Activated CD4-positive, alpha-beta memory T cell treated with anti-CD3 and anti-CD28 coated beads, Interleukin-2, amount 10 ng/mL, durations not matched to agents 7 days and 5 days (primary cell): Measurements from ENCODE around the gene HCN2. TPM values are rescaled to one million over a fixed set of nuclear protein-coding genes. Genes with fewer than 3 reads are reported as not detected.

Experiments used
- CTCF ChIA-PET: fragments of 350-600 bp; sonication (Branson Sonifier 250); formaldehyde crosslinking; loops from one replicate; lab custom pipeline; 2021; ENCODE audit warnings: antibody characterized with exemption, inconsistent platforms; lab: Charles Lee
- POLR2A ChIA-PET: fragments of 350-600 bp; sonication (Branson Sonifier 250); formaldehyde crosslinking; loops from one replicate; lab custom pipeline; 2021; ENCODE audit warnings: antibody characterized with exemption; lab: Charles Lee
- DNase-seq: peaks from one replicate; pipeline ENCODE4 v3.0.0-alpha.2; 2020
- H3K27ac Mint-ChIP-seq: one replicate; pipeline ENCODE4 v1.8.0; 2021; ENCODE audit warnings: mild to moderate bottlenecking, mixed read lengths
- H3K27me3 Mint-ChIP-seq: one replicate; pipeline ENCODE4 v1.8.0; 2021; ENCODE audit warnings: mixed read lengths
- H3K36me3 Mint-ChIP-seq: one replicate; pipeline ENCODE4 v1.8.0; 2021; ENCODE audit warnings: low read depth, mixed read lengths
- H3K4me1 Mint-ChIP-seq: one replicate; pipeline ENCODE4 v1.8.0; 2021; ENCODE audit warnings: mixed read lengths
- H3K4me3 Mint-ChIP-seq: one replicate; pipeline ENCODE4 v1.8.0; 2021; ENCODE audit warnings: mild to moderate bottlenecking, mixed read lengths
- H3K9me3 Mint-ChIP-seq: one replicate; pipeline ENCODE4 v1.8.0; 2021; ENCODE audit warnings: mixed read lengths
- total RNA-seq, 2 experiments: library from RNA; stranded (reverse); gene quantifications; one replicate each; pipeline ENCODE4 v1.2.3, GENCODE V29; 2021

Gene HCN2
- total RNA-seq, 2 experiments from 2014 or later: 3.1 to 3.5 TPM

- ChIA-PET POLR2A (no interaction called here), CTCF (interaction anchor here (1.0 kb wide), 1 partner anchor 47 kb away, joined by 3 read pairs; no protein-coding TSS in a partner anchor)
- no peak for DNase-seq
- H3K27ac Mint-ChIP-seq: no peak overlapping the region
- H3K4me1 Mint-ChIP-seq: peaks cover 2% of the 10 kb centered on the region
- no peaks in the 10 kb centered on the region for H3K9me3 Mint-ChIP-seq
- no peak overlapping the region for H3K4me3 Mint-ChIP-seq
- H3K27me3 Mint-ChIP-seq: no peaks in the 10 kb centered on the region
- no peaks in the 10 kb centered on the region for H3K36me3 Mint-ChIP-seq
Measured at GRCh38 chr19:556611-557382, 32.9 kb upstream of the HCN2 start.

DNA sequence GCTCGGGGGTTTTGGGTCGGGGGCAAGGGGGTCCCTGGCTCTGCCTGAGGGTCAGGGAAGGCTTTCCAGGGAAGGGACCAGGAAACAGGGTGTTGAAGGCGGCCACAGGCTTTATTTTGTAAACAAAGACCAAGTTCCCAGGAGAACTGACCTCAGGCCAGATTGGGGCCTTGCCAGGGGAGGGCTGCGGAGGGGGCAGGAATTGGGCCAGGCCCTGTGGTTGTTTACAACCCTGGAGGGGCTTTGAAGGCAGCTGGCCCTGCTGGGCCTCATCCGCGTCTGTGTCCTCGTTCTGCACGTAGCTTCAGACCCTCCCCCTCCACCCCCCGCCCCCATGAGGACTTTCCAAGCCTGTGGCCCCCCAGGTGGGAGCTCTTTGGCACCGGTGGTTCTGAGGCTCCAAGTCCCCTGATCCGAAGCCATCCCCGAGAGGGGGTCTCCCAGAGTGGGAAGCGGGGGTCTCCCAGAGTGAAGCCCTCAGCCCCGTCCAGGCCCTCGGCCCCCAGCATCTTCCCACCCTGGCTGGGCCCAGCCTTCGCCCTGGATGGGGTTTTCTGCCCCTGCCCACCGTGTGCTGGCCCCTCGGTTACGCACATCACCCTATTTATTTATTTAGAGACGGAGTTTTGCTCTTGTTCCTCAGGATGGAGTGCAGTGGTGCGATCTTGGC lies 30.8 kb upstream of the HCN2 start:
- ChIA-PET CTCF (no interaction called here), POLR2A (no interaction called here)
- Mint-ChIP-seq H3K4me1 (peaks cover 2% of the 10 kb centered on the region), H3K9me3 (no peaks in the 10 kb centered on the region), H3K27me3 (no peaks in the 10 kb centered on the region), H3K27ac (no peak overlapping the region), H3K36me3 (no peaks in the 10 kb centered on the region), H3K4me3 (no peak overlapping the region)
- DNase-seq: no peak

DNA sequence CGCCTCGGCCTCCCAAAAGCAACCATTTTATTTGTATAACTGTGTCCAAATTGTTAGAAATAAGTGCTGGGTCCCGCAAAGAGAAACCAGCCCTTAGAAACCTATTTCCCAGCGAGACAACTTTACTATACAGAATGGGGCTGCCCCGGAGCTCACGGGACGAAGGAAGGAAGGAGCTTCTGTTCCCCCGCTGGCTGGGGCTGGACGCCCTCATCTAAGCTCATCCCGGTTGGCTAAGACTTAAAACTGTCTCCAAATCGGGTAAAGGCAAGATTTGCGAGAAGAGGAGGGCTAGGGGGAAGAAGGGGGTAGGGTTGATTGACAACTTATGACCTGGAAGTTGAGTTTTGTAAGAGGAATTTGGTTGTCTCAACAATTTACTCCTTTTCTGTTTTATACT lies 29.6 kb upstream of the HCN2 start:
- ChIA-PET CTCF (no interaction called here), POLR2A (no interaction called here)
- H3K9me3 Mint-ChIP-seq: no peaks in the 10 kb centered on the region
- H3K36me3 Mint-ChIP-seq: no peaks in the 10 kb centered on the region
- DNase-seq: no peak
- H3K27ac Mint-ChIP-seq: no peak overlapping the region
- H3K4me3 Mint-ChIP-seq: no peak overlapping the region
- H3K4me1 Mint-ChIP-seq: peaks cover 2% of the 10 kb centered on the region
- H3K27me3 Mint-ChIP-seq: no peaks in the 10 kb centered on the region

- ChIA-PET POLR2A (interaction anchor here (1.0 kb wide), 1 partner anchor 11 kb away, joined by 4 read pairs; no protein-coding TSS in a partner anchor), CTCF (interaction anchor here (0.6 to 0.9 kb wide), 2 partner anchors 33 to 522 kb away, joined by 3 read pairs; no protein-coding TSS in a partner anchor)
- Mint-ChIP-seq H3K9me3 (no peaks in the 10 kb centered on the region), H3K4me1 (peaks cover 12% of the 10 kb centered on the region), H3K27me3 (no peaks in the 10 kb centered on the region), H3K27ac (no peak overlapping the region), H3K36me3 (no peaks in the 10 kb centered on the region), H3K4me3 (no peak overlapping the region)
- DNase-seq: no peak
Measured at GRCh38 chr19:566403-566802, 23.3 kb upstream of the HCN2 start.

DNA sequence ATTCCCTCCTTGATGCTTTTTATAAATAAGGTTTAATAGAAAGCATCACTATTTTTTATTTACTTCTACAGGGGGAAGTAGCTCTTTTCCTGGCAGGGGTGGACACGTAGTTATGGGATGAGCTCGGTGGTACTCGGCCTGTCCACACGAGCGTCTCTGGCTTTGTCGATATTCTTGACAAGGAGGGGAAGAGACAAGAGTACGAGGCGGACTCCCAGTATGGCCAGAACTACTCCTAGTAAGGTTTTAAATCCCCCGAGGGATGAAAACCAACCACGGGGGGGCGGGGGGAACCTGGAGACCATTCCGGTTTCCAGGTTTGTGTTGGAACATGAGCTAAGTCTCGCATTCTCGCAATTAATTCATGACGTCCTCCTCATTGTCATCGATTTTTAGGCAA lies 22.8 kb upstream of the HCN2 start:
- no peak for DNase-seq
- Mint-ChIP-seq H3K27me3 (no peaks in the 10 kb centered on the region), H3K27ac (no peak overlapping the region), H3K4me3 (no peak overlapping the region), H3K9me3 (no peaks in the 10 kb centered on the region), H3K36me3 (no peaks in the 10 kb centered on the region), H3K4me1 (peaks cover 12% of the 10 kb centered on the region)
- ChIA-PET POLR2A (interaction anchor here (1.0 kb wide), 1 partner anchor 10 kb away, joined by 4 read pairs; no protein-coding TSS in a partner anchor), CTCF (interaction anchor here (0.9 kb wide), 1 partner anchor 34 kb away, joined by 3 read pairs; no protein-coding TSS in a partner anchor)

- H3K4me3 Mint-ChIP-seq: no peak overlapping the region
- ChIA-PET CTCF (no interaction called here), POLR2A (no interaction called here)
- no peaks in the 10 kb centered on the region for H3K36me3 Mint-ChIP-seq
- DNase-seq: no peak
- no peak overlapping the region for H3K27ac Mint-ChIP-seq
- no peaks in the 10 kb centered on the region for H3K9me3 Mint-ChIP-seq
- no peaks in the 10 kb centered on the region for H3K27me3 Mint-ChIP-seq
- H3K4me1 Mint-ChIP-seq: peaks cover 15% of the 10 kb centered on the region
Measured at GRCh38 chr19:567296-567900, 22.3 kb upstream of the HCN2 start.

GRCh38 chr19:570251-570686 lies 19.4 kb upstream of the HCN2 start:
- no peaks in the 10 kb centered on the region for H3K9me3 Mint-ChIP-seq
- no peaks in the 10 kb centered on the region for H3K36me3 Mint-ChIP-seq
- peak overlapping the region; percentile 77 for H3K27ac Mint-ChIP-seq
- H3K4me3 Mint-ChIP-seq: peak overlapping the region; percentile 61
- DNase-seq: no peak
- CTCF ChIA-PET: interaction anchor here (0.8 to 2.3 kb wide), 2 partner anchors 59 to 293 kb away, joined by 3 to 7 read pairs; no protein-coding TSS in a partner anchor
- H3K27me3 Mint-ChIP-seq: no peaks in the 10 kb centered on the region
- POLR2A ChIA-PET: interaction anchor here (1.4 kb wide), 1 partner anchor 38 kb away, joined by 6 read pairs; the partner anchor contains the start of gene CDC34
- H3K4me1 Mint-ChIP-seq: peaks cover 33% of the 10 kb centered on the region

DNA sequence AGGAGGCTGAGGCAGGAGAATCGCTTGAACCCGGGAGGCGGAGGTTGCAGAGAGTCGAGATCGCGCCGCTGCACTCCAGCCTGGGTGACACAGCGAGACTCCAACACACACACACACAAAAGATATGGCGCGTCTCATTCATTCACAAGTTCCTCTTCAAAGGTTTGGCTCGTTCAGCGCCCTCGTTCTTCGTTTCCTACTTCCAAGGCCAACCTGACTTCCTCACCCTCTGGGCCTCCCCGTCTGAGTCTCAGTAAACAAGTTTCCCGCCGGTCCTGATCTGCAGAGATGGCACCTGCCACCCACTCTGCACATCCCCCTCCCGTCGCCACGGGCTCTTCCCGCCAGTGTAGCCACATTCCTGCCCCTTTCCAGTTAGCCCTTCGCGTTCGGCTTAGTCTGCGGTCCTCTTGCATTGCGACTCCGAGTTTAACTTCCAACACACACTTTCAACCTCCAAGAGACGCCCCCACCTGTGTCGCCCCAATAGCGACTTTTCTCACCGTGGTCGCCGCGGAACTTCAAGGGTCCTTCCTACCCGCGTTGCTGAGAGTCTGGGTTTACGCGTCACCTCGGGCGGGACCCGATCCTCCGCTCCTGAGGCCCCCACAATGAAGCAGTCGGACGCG lies 18.6 kb upstream of the HCN2 start:
- POLR2A ChIA-PET: interaction anchor here (1.0 to 2.2 kb wide), 6 partner anchors 27 to 64 kb away, joined by 3 to 12 read pairs (median 4); partner anchors contain the start of genes CDC34, GZMM and TPGS1

GRCh38 chr19:571566-571974 lies 18.1 kb upstream of the HCN2 start:
- H3K27me3 Mint-ChIP-seq: no peaks in the 10 kb centered on the region
- peaks cover 41% of the 10 kb centered on the region for H3K4me1 Mint-ChIP-seq
- H3K9me3 Mint-ChIP-seq: no peaks in the 10 kb centered on the region
- DNase-seq: no peak
- POLR2A ChIA-PET: interaction anchor here (1.0 to 2.2 kb wide), 7 partner anchors 28 to 226 kb away, joined by 3 to 12 read pairs (median 3); partner anchors contain the start of genes CDC34, GZMM and TPGS1
- no peaks in the 10 kb centered on the region for H3K36me3 Mint-ChIP-seq
- H3K27ac Mint-ChIP-seq: peak overlapping the region; percentile 96
- H3K4me3 Mint-ChIP-seq: peak overlapping the region; percentile 84
- CTCF ChIA-PET: interaction anchor here (0.8 to 2.3 kb wide), 2 partner anchors 61 to 65 kb away, joined by 3 to 7 read pairs; no protein-coding TSS in a partner anchor

More for the DNA sequence above, 18.6 kb upstream of the HCN2 start:
- Mint-ChIP-seq H3K4me3 (peak overlapping the region; percentile 84), H3K27ac (peak overlapping the region; percentile 96), H3K27me3 (no peaks in the 10 kb centered on the region), H3K4me1 (peaks cover 36% of the 10 kb centered on the region), H3K9me3 (no peaks in the 10 kb centered on the region), H3K36me3 (no peaks in the 10 kb centered on the region)
- DNase-seq: peak; percentile 62
- CTCF ChIA-PET: interaction anchor here (0.8 to 2.3 kb wide), 2 partner anchors 60 to 65 kb away, joined by 3 to 7 read pairs; no protein-coding TSS in a partner anchor

DNA sequence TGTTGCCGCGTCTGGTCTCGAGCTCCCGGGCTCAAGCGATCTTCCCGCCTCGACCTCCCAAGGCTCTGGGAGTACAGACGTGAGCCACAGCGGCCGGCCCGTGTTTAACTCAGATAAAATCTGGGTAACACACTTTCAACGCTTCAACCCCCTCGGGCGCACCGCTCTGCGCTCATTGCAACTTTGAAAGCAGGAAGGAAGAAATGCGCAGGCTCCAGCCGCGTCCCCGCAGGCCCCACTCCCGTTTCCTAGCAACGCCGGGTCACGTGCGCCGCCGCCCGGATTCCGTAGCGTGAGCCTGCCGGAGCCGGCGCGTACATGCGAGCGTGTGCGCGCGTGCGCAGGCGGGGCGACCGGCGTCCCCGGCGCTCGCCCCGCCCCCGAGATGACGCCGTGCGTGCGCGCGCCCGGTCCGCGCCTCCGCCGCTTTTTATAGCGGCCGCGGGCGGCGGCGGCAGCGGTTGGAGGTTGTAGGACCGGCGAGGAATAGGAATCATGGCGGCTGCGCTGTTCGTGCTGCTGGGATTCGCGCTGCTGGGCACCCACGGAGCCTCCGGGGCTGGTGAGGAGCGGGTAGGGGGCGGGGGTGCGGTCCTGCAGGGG lies 17.4 kb upstream of the HCN2 start, which contains the start of gene BSG:
Gene BSG, plus strand, starts transcription at position 457 of the 603 bp plus-strand sequence. Its CDS starts 39 bp downstream, at position 496.
- ChIA-PET CTCF (interaction anchor here (0.9 to 2.3 kb wide), 3 partner anchors 42 to 66 kb away, joined by 3 to 7 read pairs (median 3); partner anchors contain the start of gene TPGS1), POLR2A (interaction anchor here (0.7 to 2.2 kb wide), 12 partner anchors 12 to 226 kb away, joined by 3 to 12 read pairs (median 4); partner anchors contain the start of genes CDC34, GZMM, RNF126 and TPGS1)
- peaks cover 47% of the 10 kb centered on the region for H3K4me1 Mint-ChIP-seq
- H3K36me3 Mint-ChIP-seq: no peaks in the 10 kb centered on the region
- no peaks in the 10 kb centered on the region for H3K9me3 Mint-ChIP-seq
- peak within 1 kb of the TSS; percentile 96 for H3K27ac Mint-ChIP-seq
- H3K4me3 Mint-ChIP-seq: peak within 1 kb of the TSS; percentile 84
- H3K27me3 Mint-ChIP-seq: no peaks in the 10 kb centered on the region
- peak; percentile 99 for DNase-seq

DNA sequence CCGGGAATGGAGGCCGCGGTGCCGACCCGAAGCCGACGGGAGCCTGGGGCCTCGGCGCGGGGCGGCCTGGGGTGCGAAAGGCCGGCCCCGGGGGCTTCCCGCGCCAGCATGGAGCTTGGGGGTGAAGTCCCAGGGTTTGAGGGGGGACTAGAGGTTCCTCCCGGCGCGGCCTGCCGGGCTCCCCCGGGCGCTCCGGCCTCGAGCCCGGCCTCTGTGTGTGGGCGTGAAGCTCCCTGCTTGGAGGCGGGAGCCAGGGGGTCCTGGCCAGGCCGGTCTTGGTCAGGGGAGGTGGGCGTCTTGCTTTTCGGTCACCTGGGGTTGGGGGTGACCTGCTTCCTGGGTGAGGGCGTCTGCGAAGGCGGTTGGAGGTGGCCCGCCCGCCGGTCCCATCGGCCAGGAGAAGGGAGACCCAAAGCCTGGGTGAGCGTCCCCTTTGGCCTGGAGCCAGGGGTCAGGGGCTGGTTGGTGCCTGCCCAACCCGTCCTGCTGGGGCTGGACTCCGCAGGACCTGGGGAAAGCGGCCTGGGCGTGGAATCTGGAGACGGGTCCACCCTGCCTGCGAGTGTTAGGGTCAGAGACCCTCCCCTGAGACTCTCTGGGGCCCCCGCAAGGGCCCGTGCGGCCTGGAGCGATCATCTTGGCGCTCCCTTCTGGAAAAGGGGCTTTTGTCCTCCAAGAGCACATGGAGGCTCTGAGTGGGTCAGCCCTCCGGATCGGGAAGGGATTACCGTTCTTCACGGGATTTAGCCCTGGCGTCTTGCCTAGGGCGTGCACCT lies 16.8 kb upstream of the HCN2 start:
- no peaks in the 10 kb centered on the region for H3K27me3 Mint-ChIP-seq
- POLR2A ChIA-PET: interaction anchor here (0.6 to 2.2 kb wide), 9 partner anchors 11 to 463 kb away, joined by 3 to 12 read pairs (median 4); partner anchors contain the start of genes CDC34, RNF126 and TPGS1
- H3K4me3 Mint-ChIP-seq: peak overlapping the region; percentile 84
- no peaks in the 10 kb centered on the region for H3K36me3 Mint-ChIP-seq
- peak overlapping the region; percentile 68 for H3K27ac Mint-ChIP-seq
- peaks cover 49% of the 10 kb centered on the region for H3K4me1 Mint-ChIP-seq
- CTCF ChIA-PET: interaction anchor here (0.9 to 1.1 kb wide), 2 partner anchors 42 to 66 kb away, joined by 3 read pairs; partner anchors contain the start of gene TPGS1
- no peaks in the 10 kb centered on the region for H3K9me3 Mint-ChIP-seq
- DNase-seq: peak; percentile 35
